Activated CD4-positive, alpha-beta T cell treated with anti-CD3 and anti-CD28 coated beads, Interleukin-2, amount 50 U/mL, for 1 hour (primary cell): ENCODE results near the gene GTSF1L.
A peak's percentile ranks its signal among the peaks of the same experiment; 100 is the strongest.

Source experiments
- DNase-seq: peaks from one replicate; pipeline ENCODE4 v3.0.0-alpha.2; 2020

Gene GTSF1L

GRCh38 chr20:43715511-43715910 lies 11.3 kb downstream of the GTSF1L start:
- no peak for DNase-seq

DNA sequence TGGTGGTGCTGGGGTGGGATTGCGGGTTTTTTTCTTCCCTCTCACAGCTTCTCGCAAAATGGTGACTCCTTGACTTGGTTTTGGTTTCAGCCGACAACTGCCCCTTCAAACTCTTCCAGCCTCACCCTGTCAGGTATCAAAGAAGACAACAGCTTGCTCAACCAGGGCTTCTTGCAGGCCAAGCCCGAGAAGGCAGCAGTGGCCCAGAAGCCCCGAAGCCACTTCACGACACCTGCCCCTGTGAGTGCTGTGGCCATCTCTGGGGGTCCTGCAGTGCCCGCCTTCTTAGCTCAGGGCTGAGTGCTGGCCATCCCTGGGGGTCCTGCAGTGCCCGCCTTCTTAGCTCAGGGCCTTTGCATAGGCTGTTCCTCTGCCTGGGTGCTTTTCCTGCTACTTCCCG lies 11.8 kb downstream of the GTSF1L start:
- no peak for DNase-seq

GRCh38 chr20:43711098-43711654 lies 15.6 kb downstream of the GTSF1L start:
- DNase-seq, result no peak

DNA sequence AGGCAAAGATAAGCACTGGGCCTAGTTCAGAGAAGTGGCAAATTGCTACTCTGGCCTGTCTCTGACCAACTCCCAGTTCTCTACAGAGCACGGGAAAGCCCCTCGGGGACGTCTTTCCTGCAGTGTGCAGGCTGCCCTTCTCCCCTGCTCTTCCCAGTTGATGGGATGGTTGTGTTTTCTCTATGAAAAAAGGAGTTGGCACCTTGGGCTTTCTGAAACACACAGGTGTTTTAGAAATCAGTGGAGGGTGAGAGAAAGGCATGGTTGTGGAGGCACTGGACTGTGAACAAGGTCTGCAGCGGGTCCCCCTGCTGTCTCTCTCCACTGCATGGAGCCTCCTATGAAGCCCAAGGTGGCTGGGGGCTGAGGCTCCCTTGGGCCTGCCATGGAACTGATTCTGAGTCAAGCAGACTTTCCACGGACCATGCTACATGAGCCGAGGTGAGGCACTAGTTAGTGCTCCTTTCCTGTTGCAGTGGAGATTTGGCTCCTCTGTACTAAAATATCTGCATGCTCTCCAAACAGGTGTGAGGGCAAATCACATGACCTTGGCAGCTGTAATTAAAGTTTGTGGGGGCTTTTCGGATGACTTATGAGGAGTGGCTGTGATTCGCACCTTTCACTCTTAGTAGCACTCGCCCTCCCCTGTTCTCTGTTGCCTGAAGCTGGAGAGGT lies 16.3 kb downstream of the GTSF1L start:
- DNase-seq, result no peak

GRCh38 chr20:43702502-43702901 lies 24.3 kb downstream of the GTSF1L start:
- no peak for DNase-seq

- no peak for DNase-seq
These were observed 26.2 kb downstream of the GTSF1L start for GRCh38 chr20:43700627-43701026.

DNA sequence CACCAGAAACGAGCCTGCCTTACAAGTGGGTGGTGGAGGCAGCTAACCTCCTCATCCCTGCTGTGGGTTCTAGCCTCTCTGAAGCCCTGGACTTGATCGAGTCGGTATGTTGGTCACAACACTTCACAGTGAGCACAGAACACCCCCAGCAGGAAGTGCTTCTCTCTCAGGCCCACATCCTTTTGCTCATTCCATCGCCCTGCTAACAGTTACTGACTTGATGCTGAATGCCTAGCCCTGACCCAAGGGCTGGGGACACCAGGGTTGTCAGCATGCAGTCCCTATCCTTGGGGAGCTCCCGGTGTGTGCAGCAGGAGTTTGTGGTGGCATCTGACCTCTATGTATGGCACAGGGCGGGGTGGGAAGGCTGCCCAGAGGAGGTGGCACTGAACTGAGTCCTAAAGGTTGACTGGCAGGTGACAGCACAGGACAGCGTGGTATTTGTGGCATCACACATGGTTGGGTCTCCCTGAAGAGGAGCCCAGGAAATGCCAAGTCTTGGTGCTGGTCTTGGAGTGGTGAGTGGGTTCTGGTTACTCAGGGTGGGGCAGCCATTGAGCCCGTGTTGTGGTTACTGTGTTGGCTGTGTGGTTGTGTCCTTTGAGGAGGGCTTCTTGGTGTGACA lies 26.7 kb downstream of the GTSF1L start:
- DNase-seq, result no peak

- DNase-seq, result no peak
These were observed 31.2 kb downstream of the GTSF1L start for GRCh38 chr20:43695571-43695970.

GRCh38 chr20:43694763-43695162 lies 32.0 kb downstream of the GTSF1L start:
- no peak for DNase-seq

DNA sequence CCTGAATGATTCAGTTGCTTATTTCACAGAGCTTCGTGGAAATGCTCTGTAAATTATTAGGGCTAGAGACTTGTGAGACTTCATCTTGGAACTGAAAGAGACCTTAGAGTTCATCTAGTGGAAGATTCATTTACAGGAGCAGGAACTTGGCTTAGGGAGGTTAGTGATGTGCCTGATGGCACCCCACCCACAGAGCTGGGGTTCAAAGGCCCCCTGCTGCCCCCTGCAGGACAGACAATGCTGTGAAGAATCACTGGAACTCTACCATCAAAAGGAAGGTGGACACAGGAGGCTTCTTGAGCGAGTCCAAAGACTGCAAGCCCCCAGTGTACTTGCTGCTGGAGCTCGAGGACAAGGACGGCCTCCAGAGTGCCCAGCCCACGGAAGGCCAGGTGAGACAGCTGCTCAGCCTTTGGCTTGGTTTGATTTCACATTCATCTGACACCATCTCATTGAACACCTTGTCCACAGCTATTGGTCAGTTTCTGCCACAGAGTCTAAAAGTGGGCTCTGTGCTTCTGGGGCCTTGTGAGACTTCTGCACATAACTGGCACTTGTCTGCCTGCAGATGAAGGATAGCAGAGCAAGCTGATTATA lies 34.8 kb downstream of the GTSF1L start:
- peak; percentile 50 for DNase-seq

- DNase-seq, result no peak
These were observed 35.7 kb downstream of the GTSF1L start for GRCh38 chr20:43690943-43691598.

DNA sequence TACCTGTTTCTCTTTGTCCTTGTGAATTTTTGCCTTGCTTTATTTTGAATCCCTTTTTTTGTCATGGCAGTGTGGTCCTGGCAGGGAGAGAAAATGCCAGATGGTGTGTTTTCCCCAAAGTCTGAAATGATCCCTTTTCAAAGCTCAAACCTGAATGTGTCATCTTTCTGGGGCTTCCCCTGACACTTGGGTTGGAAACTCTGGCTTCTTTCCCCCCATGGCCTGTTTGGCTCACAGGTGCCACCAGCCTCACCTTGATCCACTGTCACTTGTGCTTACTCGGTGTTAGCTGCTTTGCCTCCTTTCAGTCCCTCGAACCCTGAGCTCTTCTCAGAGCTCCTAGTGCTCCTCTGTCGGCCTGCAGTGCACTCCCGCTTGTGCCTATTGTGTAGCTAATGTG lies 37.6 kb downstream of the GTSF1L start:
- no peak for DNase-seq

- DNase-seq, result no peak
These were observed 40.0 kb downstream of the GTSF1L start for GRCh38 chr20:43686820-43687219.

DNA sequence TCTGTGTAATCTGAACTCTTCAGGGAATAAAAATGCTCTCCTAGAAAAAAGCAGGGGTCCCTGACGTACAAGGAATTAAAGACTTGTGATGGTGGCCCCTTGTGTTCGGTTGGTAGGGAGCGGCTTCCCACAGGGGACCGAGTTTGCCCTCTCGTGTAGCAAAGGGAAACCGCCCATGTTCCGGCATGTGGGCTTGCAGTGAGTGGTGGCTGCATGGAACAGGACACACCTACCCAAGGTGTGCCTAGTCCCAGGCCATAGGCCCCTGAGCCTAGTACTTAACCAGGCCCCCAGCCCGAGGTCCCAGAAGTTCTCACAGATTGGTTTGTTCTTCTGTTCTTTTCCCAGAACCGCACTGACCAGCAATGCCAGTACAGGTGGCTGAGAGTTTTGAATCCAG lies 44.4 kb downstream of the GTSF1L start:
- no peak for DNase-seq

DNA sequence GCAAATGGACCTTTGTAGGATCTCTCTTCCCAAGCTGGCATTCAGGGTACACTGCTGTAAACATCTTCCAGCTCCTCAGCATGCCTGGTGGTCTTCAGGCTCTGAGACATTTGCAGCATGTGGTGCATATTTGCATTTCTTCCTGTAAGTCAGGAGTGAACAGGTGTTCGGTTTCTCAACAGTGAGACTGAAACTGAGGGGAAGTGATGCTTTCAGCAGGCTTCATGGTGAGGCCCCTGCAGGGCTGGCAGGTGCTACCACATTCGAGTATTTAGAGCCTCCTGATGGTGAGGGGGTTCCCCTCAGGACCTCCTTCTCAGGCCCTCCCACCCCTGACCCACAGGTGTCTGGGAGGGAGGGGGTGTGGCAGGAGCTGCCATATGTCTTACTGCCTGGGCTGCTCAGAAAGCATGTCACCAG lies 44.8 kb downstream of the GTSF1L start:
- DNase-seq, result no peak

DNA sequence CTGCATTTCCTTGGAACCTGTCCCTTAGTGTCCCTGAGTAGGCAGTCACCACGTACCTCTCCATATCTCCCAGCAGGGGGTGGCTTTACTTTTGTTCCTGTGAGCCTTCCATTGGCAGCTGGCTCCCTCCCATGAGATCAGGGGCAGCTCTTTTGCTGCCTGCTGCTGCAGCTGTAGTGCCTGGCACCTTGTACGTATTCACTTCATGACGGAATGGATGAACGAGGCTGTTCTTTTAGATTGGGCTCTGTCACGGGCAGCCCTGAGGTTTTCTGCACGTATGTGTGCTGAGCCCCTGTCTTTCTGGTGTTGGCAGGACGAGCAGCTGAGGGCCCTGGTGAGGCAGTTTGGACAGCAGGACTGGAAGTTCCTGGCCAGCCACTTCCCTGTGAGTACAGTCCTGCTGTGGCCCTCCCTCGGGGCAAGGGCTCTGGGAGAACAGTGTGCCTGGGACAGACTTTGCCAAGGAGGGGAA lies 45.3 kb downstream of the GTSF1L start:
- DNase-seq, result no peak

DNA sequence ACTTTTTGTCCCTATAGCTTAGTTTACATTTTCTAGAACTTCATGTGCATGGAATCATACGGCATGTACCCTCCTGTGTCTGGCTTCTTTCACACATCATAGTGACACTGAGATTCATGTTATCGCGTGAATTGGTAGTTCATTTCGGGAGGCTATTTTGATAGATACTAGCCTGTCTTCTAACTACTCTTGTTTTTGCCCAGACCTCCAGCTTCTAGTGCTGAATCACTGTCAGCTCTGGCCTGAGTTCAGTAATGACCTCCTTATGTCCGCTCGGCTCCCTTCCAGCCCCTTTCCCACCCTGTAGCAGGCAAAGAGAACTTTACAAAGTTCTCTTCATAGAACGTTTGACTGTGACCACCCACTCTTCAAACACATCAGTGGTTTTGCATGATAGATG lies 45.8 kb downstream of the GTSF1L start:
- DNase-seq, result no peak

DNA sequence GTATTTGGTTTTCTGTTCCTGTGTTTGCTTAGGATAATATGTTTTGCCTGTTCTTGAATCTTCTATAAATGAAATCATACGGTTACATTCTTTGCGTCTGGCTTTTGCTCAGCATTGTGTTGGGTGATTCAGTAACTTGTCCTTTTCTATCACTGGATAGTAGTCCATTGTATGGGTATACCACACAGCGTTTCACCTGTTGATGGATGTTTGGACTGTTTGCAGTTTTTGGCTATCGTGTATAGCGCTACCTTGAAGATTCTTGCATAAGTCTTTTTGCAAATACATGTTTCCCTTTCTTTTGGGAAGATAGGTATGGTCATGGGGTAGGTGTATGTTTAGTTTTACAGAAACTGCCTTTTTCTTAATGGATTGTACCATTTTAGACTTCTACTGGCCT lies 50.4 kb downstream of the GTSF1L start:
- no peak for DNase-seq
